ENCODE data around the gene LRRC73. TPM values are rescaled to one million over a fixed set of nuclear protein-coding genes. Genes with fewer than 3 reads are reported as not detected.

LRRC73 gene
- total RNA-seq, 1 donor, result under 0.01 TPM

- TF ChIP-seq, protein P1, sequence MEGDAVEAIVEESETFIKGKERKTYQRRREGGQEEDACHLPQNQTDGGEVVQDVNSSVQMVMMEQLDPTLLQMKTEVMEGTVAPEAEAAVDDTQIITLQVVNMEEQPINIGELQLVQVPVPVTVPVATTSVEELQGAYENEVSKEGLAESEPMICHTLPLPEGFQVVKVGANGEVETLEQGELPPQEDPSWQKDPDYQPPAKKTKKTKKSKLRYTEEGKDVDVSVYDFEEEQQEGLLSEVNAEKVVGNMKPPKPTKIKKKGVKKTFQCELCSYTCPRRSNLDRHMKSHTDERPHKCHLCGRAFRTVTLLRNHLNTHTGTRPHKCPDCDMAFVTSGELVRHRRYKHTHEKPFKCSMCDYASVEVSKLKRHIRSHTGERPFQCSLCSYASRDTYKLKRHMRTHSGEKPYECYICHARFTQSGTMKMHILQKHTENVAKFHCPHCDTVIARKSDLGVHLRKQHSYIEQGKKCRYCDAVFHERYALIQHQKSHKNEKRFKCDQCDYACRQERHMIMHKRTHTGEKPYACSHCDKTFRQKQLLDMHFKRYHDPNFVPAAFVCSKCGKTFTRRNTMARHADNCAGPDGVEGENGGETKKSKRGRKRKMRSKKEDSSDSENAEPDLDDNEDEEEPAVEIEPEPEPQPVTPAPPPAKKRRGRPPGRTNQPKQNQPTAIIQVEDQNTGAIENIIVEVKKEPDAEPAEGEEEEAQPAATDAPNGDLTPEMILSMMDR (IDR thresholded peaks at IDR 0.05; ENCODE audit: insufficient read depth, low read depth, low read length), result no peak
- peak overlapping the region; percentile 89 for H3K4me3 ChIP-seq (ENCODE audit: low read depth, low read length)
- peak; percentile 13 for DNase-seq (ENCODE audit: low read depth)
Measured at GRCh38 chr6:43517505-43518357, 7.6 kb upstream of the LRRC73 start.

- TF ChIP-seq, protein P1 (IDR thresholded peaks at IDR 0.05; ENCODE audit: insufficient read depth, low read depth, low read length), result no peak
- DNase-seq (ENCODE audit: low read depth), result peak; percentile 98
- peak within 1 kb of the TSS; percentile 89 for H3K4me3 ChIP-seq (ENCODE audit: low read depth, low read length)
Measured at GRCh38 chr6:43516697-43517504, 6.8 kb upstream of the LRRC73 start, which contains the start of the genes POLR1C and YIPF3. Gene POLR1C, plus strand, starts transcription at chr6:43517089. Its CDS starts 21 bp downstream, at chr6:43517110. Gene YIPF3, minus strand, starts transcription at chr6:43516926. Its CDS starts 119 bp downstream, at chr6:43516807.

GRCh38 chr6:43516367-43516696 lies 6.2 kb upstream of the LRRC73 start:
- peak overlapping the region; percentile 89 for H3K4me3 ChIP-seq (ENCODE audit: low read depth, low read length)
- DNase-seq (ENCODE audit: low read depth), result no peak
- TF ChIP-seq, protein P1 (IDR thresholded peaks at IDR 0.05; ENCODE audit: insufficient read depth, low read depth, low read length), result no peak

GRCh38 chr6:43515808-43516207 lies 5.7 kb upstream of the LRRC73 start:
- DNase-seq (ENCODE audit: low read depth), result no peak
- peak overlapping the region; percentile 89 for H3K4me3 ChIP-seq (ENCODE audit: low read depth, low read length)
- TF ChIP-seq, protein P1 (IDR thresholded peaks at IDR 0.05; ENCODE audit: insufficient read depth, low read depth, low read length), result no peak

DNA sequence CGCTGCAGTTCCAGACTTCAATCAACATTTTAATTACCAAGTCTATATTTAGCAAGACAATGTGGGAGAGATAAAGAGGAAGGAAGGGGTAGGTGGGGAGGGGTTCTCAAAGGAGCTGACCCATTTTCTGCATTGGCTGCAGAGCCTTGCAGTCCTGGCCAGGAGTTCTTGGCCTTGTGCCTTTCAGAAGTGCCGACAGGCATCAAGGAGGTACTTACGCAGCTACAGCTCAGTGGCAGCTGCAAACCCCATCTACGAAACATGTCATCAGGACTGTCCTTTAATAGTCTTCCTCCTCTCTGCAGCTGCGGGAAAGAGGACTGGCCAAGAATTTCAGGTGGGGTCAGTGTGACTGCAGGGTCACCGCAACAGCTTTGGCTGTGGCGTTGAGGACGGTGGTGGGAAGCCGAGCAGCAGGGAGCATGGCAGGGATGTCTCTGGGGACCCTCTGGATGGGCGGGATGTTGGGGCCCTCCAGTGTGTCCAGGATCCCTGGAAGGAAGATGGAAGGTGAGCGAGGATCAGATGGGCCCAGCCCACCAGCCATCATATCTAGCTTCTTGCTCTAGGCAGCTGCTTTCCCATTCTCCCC lies 1.8 kb upstream of the LRRC73 start:
- TF ChIP-seq, protein P1 (IDR thresholded peaks at IDR 0.05; ENCODE audit: insufficient read depth, low read depth, low read length), result no peak
- DNase-seq (ENCODE audit: low read depth), result no peak
- H3K4me3 ChIP-seq (ENCODE audit: low read depth, low read length), result no peak overlapping the region

DNA sequence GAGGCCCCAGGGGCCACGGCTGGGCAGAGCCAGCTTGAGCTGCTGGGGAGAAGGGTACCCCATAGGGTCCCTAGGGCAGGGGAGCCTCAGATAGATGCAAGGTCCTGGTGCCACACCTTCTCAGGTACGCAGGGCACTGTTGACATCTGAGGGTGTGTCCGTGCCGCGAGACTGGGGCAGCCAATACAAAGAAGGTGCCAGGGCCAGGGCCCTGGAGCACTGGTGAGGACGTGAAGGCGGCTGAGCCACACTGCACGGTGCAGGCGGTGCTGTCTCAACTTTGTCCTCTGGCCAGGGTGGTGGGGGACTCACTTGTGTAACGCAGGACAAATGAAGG lies 649 bp upstream of the LRRC73 start:
- TF ChIP-seq, protein P1 (IDR thresholded peaks at IDR 0.05; ENCODE audit: insufficient read depth, low read depth, low read length), result no peak
- H3K4me3 ChIP-seq (ENCODE audit: low read depth, low read length), result peak overlapping the region; percentile 62
- no peak for DNase-seq (ENCODE audit: low read depth)

Data from fibroblast of villous mesenchyme (primary cell).